MM.1S (cell line): Measurements from ENCODE around the gene CHST15.

Experiments
- CTCF ChIP-seq: fragments of 300-600 bp; sonication (generic); IDR thresholded peaks from 2 replicates; pipeline ENCODE4 v1.5.1; 2016; ENCODE audit warnings: antibody characterized with exemption, low read length, mixed read lengths
- EZH2 ChIP-seq: fragments of 300-600 bp; sonication (generic); optimal IDR thresholded peaks from 2 replicates; pipeline ENCODE3; 2017; ENCODE audit warnings: low read depth, mild to moderate bottlenecking, antibody characterized with exemption, low read length, mixed read lengths

- no peak for TF ChIP-seq CTCF
- no peak for TF ChIP-seq EZH2
These were observed 98.3 kb downstream of the CHST15 start for GRCh38 chr10:123995082-123995460.
